ENCODE data around the gene XRCC1. TPM values are rescaled to one million over a fixed set of nuclear protein-coding genes. Genes with fewer than 3 reads are reported as not detected.
A peak's percentile ranks its signal among the peaks of the same experiment; 100 is the strongest.

XRCC1 gene
- total and polyA plus RNA-seq, 9 of the 15 experiments (the other 6 are each of a cell fraction or from before 2014, with no cell fraction given): 1.5 to 36.9 (median 24.9) TPM

- TF ChIP-seq RUNX1 (IDR thresholded peaks at IDR 0.05; ENCODE audit: low read depth): no peak
- TF ChIP-seq TFAP4 (CRISPR knock-in tag; IDR thresholded peaks at IDR 0.05; ENCODE audit: borderline replicate concordance): peak; percentile 55; the same call in 1 of the 2 replicates
- peak; percentile 41; the same call in 1 of the 2 replicates for TF ChIP-seq RB1 (IDR thresholded peaks at IDR 0.05; ENCODE audit: low read depth)
- peak; percentile 61 for TF ChIP-seq CXXC5 (CRISPR knock-in tag; IDR thresholded peaks at IDR 0.05)
- peak; percentile 16 for TF ChIP-seq NEUROD1 (IDR thresholded peaks at IDR 0.05; ENCODE audit: borderline replicate concordance, low read depth, low read length, partially characterized antibody)
- TF ChIP-seq MAZ (CRISPR knock-in tag; conservative IDR thresholded peaks at IDR 0.05 in 1 of 2, IDR thresholded peaks at IDR 0.05 in 1 of 2): 0 out of 4 replicates have a peak, but pooled peaks of 1 of the 2 experiments have one; percentile 18
- peak; percentile 29; the same call in 1 of the 2 replicates for TF ChIP-seq CBFB (CRISPR knock-in tag; IDR thresholded peaks at IDR 0.05)
- TF ChIP-seq ELF4 (CRISPR knock-in tag; IDR thresholded peaks at IDR 0.05): no peak
- TF ChIP-seq CREM (IDR thresholded peaks at IDR 0.05; ENCODE audit: low read depth): peak; percentile 76
- TF ChIP-seq SMC3 (conservative IDR thresholded peaks at IDR 0.05; ENCODE audit: insufficient read depth, low read depth, low read length): 0 out of 2 replicates have a peak, but pooled peaks have one; percentile 33
- peak; percentile 42; the same call in 1 of the 2 replicates for TF ChIP-seq CBFA2T3 (IDR thresholded peaks at IDR 0.05)
- TF ChIP-seq STAG1 (CRISPR knock-in tag; IDR thresholded peaks at IDR 0.05; ENCODE audit: borderline replicate concordance): peak; percentile 29; the same call in 1 of the 2 replicates
- TF ChIP-seq TBP (optimal IDR thresholded peaks at IDR 0.05; ENCODE audit: low read depth, low read length): peak; percentile 58
- peak; percentile 63 for TF ChIP-seq TCF3 (CRISPR knock-in tag; IDR thresholded peaks at IDR 0.05)
- peak in 1 of 3 experiments; percentile 26 for TF ChIP-seq YY1 (IDR thresholded peaks at IDR 0.05; ENCODE audit: borderline replicate concordance in 1 of 3, control insufficient read depth in 1 of 3, extremely low read depth in 1 of 3, insufficient read depth in 3 of 3, insufficient read length in 1 of 3, insufficient replicate concordance in 2 of 3, low read depth in 1 of 3, low read length in 2 of 3)
- peak; percentile 38 for TF ChIP-seq RBM25 (IDR thresholded peaks at IDR 0.05; ENCODE audit: low read depth, low read length, severe bottlenecking)
- TF ChIP-seq TEAD4 (IDR thresholded peaks at IDR 0.05; ENCODE audit: low read length): peak; percentile 13; the same call in 1 of the 2 replicates
- TF ChIP-seq TEAD4 (CRISPR knock-in tag; IDR thresholded peaks at IDR 0.05; ENCODE audit: borderline replicate concordance): no peak
- 0 out of 2 replicates have a peak, but pooled peaks have one; percentile 42 for TF ChIP-seq MYNN (IDR thresholded peaks at IDR 0.05)
- no peak for TF ChIP-seq MYNN (CRISPR knock-in tag; IDR thresholded peaks at IDR 0.05)
- peak; percentile 38 to 67 for TF ChIP-seq RAD21 (CRISPR knock-in tag; conservative IDR thresholded peaks at IDR 0.05 in 1 of 2, IDR thresholded peaks at IDR 0.05 in 1 of 2)
- peak; percentile 18; the same call in 1 of the 2 replicates for TF ChIP-seq ZBTB7A (IDR thresholded peaks at IDR 0.05; ENCODE audit: borderline replicate concordance, control insufficient read depth, low read depth, low read length)
- peak; percentile 29; the same call in 1 of the 2 replicates for TF ChIP-seq KLF16 (IDR thresholded peaks at IDR 0.05)
- peak; percentile 66 to 81 (median 76) for TF ChIP-seq CTCF (IDR thresholded peaks at IDR 0.05 in 2 of 3, conservative IDR thresholded peaks at IDR 0.05 in 1 of 3; ENCODE audit: insufficient read depth in 2 of 3, low read depth in 1 of 3, low read length in 3 of 3)
- peak; percentile 38; the same call in 1 of the 2 replicates for TF ChIP-seq CTBP1 (IDR thresholded peaks at IDR 0.05; ENCODE audit: borderline replicate concordance)
- TF ChIP-seq C11orf30 (IDR thresholded peaks at IDR 0.05; ENCODE audit: low read depth): no peak
- TF ChIP-seq POLR2G (IDR thresholded peaks at IDR 0.05; ENCODE audit: low read depth, low read length): peak; percentile 42; the same call in 1 of the 2 replicates
Measured at GRCh38 chr19:43624933-43625332, 49.6 kb upstream of the XRCC1 start (continued).
